GM19372 (cell line): Measurements from ENCODE around the gene CSF2.
"Not testable (repeated sequence)": the region's sequence is repeated elsewhere in the genome, so short reads cannot be mapped to it uniquely, and the experiment has no call there.

ENCODE experiments used
- ATAC-seq: cut with Tn5 transposase; IDR thresholded peaks from one replicate; pipeline ENCODE4 v1.9.1; 2021; ENCODE audit warnings: mild to moderate bottlenecking, low read depth, moderate library complexity; ENCODE audit not compliant: unreplicated experiment

The CSF2 gene

GRCh38 chr5:132104556-132104955 lies 31.0 kb downstream of the CSF2 start:
- no peak for ATAC-seq

GRCh38 chr5:132105688-132106087 lies 32.1 kb downstream of the CSF2 start:
- no peak for ATAC-seq

GRCh38 chr5:132108495-132108894 lies 34.9 kb downstream of the CSF2 start:
- ATAC-seq, result not testable (repeated sequence)

GRCh38 chr5:132108957-132109356 lies 35.4 kb downstream of the CSF2 start:
- ATAC-seq, result not testable (repeated sequence)

GRCh38 chr5:132109494-132110053 lies 36.0 kb downstream of the CSF2 start:
- no peak for ATAC-seq

GRCh38 chr5:132110195-132110594 lies 36.6 kb downstream of the CSF2 start:
- no peak for ATAC-seq

- no peak for ATAC-seq
Measured at GRCh38 chr5:132110930-132111329, 37.3 kb downstream of the CSF2 start.

GRCh38 chr5:132112111-132112510 lies 38.5 kb downstream of the CSF2 start:
- ATAC-seq, result no peak

- no peak for ATAC-seq
Measured at GRCh38 chr5:132114150-132115121, 40.8 kb downstream of the CSF2 start.

- ATAC-seq, result no peak
Measured at GRCh38 chr5:132115375-132115774, 41.8 kb downstream of the CSF2 start.

GRCh38 chr5:132116072-132116471 lies 42.5 kb downstream of the CSF2 start:
- no peak for ATAC-seq

GRCh38 chr5:132116909-132117489 lies 43.4 kb downstream of the CSF2 start:
- not testable (repeated sequence) for ATAC-seq

- ATAC-seq, result not testable (repeated sequence)
Measured at GRCh38 chr5:132120717-132121116, 47.1 kb downstream of the CSF2 start.

GRCh38 chr5:132122971-132123370 lies 49.4 kb downstream of the CSF2 start:
- ATAC-seq, result not testable (repeated sequence)

- ATAC-seq, result not testable (repeated sequence)
Measured at GRCh38 chr5:132123578-132123977, 50.0 kb downstream of the CSF2 start.
